ENCODE data around the gene DEXI.
A peak's percentile ranks its signal among the peaks of the same experiment; 100 is the strongest.
"Not testable (repeated sequence)": the region's sequence is repeated elsewhere in the genome, so short reads cannot be mapped to it uniquely, and the experiment has no call there.

DEXI gene

DNA sequence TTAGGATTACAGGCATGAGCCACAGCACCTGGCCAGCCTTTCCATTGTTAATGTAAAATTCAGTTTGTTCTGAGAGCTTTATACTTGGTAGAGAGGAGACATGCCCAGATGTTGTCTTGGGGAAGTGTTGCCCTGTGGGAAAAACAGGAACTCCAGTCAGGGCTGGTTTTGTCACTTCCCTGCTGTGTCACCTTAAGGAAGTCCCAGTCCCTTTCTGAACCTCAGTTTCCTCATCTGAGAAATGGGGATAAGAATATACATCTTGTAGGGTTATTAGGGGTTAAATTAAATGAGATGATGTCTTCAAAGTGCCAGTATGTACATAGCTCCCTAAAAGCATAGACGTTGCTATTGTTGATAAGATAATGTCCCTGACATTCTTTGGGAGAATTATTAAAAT is 27.3 kb upstream of the DEXI start:
- no peak for DNase-seq (ENCODE audit: low read depth in 2 of 3, low spot score in 1 of 3)

DNA sequence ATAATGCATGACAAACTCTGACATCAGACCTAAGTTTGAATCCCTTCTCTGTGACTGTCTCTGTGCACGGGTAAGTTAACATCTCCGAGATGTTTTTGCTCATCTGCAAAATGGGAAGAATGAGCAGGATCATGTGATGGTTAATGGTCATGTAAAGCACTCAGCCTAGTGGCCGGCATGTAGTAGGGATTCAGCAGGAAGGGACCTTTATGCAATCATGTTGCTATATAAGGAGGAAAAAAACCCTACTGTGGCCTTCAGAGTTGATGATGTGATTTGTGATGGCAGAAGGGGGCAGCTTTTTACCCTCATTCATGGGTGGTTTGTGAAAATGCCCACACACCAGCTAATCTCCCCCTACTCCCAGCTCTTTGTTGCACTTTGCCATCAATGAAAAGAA is 26.2 kb upstream of the DEXI start:
- DNase-seq (ENCODE audit: low read depth in 2 of 3, low spot score in 1 of 3): no peak

DNA sequence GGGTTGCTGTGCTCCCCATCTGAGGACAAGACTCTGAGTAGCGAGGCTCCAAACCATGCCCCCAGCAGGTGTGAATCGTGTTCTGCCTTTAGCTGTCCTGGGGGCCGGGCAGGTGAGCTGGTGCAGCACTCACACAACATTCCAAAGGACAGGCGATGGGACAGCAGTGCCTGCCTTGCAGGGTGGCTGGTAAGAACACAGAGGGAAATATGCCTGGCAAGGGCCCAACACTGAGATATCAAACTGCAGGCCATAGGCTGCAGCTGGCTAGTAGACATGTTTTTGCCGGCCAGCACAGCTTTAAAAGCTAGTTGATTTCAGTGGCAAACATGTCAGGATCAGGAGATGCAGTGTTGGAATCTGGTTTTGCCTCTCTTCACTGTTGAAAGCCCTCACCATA is 25.7 kb upstream of the DEXI start:
- DNase-seq (ENCODE audit: low read depth in 2 of 3, low spot score in 1 of 3): no peak

DNA sequence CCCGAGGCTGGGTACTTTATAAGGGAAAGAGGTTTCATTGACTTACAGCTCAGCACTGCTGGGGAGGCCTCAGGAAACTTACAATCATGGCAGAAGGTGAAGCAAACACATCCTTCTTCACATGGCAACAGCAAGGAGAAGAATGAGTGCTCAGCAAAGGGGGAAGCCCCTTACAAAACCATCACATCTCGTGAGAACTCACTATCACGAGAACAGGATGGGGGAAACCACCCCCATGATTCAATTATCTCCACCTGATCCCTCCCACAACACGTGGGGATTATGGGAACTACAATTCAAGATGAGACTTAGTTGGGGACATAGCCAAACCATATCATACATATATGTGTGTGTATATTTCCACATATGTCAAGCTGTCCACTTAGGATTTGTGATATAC is 24.3 kb upstream of the DEXI start:
- DNase-seq (ENCODE audit: low read depth in 2 of 3, low spot score in 1 of 3): not testable (repeated sequence)

DNA sequence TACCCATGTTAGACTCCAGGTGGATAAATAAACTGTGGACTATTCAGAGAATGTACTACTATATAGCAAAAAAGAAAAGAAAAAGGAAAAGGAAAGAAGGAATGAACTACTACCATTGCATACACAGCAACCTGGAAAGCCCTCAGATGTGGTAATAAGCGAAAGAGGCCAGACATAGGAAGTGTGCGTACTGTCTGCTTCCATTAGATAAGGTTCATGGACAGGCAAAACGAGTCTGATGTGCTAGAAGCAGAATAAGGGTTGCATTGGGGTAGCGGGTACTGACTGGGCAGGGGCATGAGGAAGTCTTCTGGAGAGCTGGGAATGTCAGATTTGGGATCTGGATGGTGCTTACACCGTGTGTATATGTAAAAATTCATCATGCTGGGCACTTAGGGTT is 23.9 kb upstream of the DEXI start:
- no peak for DNase-seq (ENCODE audit: low read depth in 2 of 3, low spot score in 1 of 3)

DNA sequence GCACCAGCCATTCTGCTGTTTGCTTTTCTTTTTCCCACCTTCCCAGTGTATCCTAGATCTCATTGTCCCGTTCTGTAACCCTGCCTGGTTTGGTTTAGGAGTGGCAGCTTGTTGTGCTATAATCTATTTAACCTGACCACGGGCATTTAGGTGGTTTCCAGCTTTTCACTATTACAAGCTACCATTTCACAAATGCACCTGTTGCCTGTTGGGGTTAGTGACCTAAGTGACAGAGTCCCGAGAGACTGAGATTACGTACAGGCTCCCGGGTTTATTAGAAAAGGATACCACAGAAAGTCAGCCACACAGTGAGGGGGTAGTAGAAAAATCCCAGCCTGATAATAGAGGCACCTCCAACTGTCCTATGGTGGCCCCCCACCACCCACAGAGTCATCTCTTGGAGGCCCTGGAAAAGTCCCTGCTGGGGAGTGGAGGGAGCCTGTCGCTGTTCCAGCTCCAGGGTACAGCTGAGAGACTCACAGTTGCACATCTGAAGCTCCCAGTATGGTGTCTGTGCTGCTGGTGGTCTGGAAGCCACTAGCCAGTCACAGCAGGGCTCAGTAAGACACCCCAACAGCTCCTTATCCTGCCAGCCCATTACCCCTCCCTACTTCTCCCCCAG is 23.3 kb upstream of the DEXI start:
- DNase-seq (ENCODE audit: low read depth in 2 of 3, low spot score in 1 of 3): peak in 1 of 3 donors; percentile 56

DNA sequence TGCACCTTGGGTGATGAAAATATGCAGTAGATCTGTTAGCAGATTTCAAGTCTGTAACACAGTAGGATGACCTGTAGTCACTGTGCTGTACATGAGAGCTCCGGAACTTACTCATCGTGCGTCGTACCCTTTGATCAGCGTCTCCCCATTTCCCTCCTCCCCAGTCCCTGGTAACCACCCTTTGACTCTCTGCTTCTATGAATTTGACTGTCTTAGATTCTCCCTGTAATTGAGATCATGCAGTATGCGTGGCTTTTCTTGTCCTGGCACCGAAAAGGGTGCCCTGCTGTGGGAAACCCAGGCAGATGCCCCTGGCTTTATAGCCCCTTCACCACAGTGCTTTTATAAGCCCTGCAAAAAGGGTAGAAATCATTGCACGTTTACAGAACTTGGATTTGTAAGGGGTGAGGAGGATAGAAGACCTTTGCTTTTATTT is 22.6 kb upstream of the DEXI start:
- DNase-seq (ENCODE audit: low read depth in 2 of 3, low spot score in 1 of 3): peak in 2 of 3 donors; percentile 57 to 62

DNA sequence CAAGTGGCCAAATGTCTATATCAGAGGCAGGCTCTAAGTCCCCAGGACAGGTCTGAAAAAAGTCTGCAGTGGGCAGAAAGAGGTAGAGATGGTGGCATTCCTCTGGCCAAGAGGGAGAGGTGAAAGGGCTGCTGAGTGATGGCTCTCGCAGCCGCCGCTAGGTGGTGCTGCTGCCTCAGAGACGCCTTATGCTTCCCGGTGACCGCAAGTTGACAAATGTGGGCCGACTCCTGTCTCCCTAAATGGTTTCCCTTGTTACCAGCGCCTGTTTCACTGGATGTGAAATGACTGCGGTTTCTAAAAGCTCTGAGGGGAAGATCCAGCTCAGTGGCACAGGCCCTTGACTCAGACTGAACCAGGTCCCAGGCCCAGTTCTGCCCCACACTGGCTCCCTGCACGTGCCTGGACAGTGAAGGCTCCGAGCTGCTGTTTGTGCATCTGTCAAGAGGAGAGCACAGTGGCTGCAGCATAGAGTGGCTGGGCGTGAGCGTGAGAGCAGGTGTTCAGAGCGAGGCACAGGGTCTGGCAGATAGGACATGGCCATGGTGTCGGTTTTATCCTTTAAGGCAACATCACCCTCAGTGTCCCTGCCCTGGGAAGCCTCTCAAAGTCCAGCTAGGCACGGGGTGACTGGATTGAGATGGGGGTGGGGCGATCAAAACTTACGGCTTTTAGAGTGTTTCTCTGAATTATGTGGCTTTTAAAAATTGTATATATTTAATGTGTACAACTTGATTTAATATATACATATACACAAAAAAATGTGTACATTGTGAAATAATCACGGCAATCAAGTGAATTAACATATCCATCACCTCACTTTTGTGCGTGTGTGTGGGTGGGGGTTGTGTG is 22.0 kb upstream of the DEXI start:
- peak; percentile 76 to 87 (median 84) for DNase-seq (ENCODE audit: low read depth in 2 of 3, low spot score in 1 of 3)

DNA sequence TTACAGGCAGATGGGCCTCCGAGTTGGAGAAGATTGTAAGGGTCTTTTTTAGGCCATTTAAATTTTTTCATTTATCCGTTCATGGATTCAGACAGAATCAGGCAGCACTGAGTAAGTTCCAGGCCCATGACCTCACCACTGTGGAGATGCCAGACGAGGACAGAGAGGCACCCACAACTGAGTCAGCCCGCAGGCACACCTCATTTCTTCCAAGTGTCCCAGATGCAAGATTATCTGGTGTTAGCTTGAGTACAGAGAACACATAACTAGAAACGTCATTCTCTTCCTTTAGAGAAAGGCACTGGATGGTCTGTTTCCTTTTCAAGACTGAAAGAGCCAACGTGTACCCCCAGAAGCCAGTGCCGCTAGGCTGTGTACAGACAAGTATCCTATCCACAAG is 19.0 kb upstream of the DEXI start:
- no peak for DNase-seq (ENCODE audit: low read depth in 2 of 3, low spot score in 1 of 3)

DNA sequence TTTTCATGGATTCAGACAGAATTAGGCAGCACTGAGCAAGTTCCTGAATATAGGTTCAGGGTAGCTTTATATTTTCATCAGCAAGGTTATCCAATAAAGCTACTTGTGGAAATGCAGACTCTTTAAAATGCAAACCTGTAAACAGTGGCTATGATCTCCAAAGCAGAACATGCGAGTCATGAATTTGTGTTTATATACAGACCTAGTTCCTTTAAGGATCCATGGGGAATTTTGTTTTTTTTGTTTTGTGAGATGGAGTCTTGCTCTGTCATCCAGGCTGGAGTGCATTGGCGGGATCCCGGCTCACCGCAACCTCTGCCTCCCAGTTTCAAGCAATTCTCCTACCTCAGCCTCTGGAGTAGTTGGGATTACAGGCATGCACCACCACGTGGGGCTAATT is 16.9 kb upstream of the DEXI start:
- DNase-seq (ENCODE audit: low read depth in 2 of 3, low spot score in 1 of 3): no peak

DNA sequence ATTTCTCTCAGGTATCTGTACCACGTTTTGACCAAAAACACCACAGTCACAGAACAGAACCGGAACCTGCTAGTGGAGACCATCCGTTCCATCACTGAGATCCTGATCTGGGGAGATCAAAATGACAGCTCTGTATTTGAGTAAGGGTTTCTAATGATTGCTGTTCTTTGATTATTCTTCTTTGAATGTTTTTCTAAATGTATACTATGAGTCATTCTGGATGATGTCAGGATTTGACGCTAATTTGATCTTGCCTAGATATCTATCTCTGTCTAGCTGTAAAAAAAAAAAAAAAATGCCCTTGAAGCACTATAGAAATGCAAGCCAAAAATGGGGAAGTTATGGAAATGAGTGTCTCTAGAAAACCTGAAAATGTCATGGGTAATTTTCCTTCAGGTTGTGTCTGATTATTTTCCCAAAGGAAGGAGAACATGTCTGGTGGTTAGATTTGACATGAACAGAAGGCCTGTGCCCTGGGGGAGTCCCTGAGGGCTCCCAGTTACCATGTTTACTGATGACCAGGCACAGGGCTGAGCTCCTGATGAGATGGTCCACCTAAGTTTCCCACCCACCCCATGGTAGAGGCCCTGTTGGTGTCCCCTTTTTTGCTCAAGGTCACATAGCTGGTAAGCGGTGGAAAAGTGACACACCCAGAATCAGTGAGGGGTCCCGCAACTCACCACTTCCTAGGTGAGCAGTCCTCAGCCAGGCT is 15.7 kb upstream of the DEXI start:
- no peak for DNase-seq (ENCODE audit: low read depth in 2 of 3, low spot score in 1 of 3)

DNA sequence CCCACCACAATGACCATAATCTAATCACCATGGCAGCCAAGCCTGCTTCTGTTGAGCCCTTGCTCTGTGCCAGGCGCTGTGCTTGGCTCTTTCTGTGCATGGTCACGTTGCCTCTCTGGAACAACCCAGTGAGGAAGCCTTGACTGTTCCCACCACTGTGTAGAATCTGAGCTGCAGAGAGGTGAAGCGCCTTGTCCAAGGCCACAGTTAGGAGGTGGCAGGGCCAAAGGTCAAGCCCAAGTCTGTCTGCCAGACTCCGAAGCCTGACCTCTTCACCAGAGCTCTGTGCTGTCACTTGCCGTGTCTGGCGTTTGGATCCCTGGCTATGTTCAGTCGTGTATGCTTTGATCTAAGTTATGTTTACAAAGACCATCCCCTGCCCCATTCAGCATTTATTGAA is 12.6 kb upstream of the DEXI start:
- DNase-seq (ENCODE audit: low read depth in 2 of 3, low spot score in 1 of 3): no peak

DNA sequence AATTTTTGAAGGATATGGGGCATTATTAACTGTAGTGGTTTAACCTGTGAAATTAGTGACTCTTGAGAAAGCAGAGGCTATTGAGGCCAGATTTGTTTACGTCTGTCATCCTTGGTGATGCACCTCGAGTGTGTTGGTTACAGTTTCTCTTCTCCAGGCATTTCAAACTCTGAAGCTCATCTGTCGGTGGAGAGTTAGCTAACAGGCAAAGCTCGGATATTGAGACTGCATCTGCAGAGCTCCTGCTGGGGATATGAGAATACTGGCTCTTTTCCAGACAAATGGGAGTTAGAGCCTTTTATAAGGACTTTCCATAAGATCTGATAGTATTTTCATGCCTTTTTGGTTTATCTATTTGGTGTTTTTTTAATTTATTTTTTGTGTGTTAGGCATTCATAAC is 8.8 kb upstream of the DEXI start:
- DNase-seq (ENCODE audit: low read depth in 2 of 3, low spot score in 1 of 3): no peak

DNA sequence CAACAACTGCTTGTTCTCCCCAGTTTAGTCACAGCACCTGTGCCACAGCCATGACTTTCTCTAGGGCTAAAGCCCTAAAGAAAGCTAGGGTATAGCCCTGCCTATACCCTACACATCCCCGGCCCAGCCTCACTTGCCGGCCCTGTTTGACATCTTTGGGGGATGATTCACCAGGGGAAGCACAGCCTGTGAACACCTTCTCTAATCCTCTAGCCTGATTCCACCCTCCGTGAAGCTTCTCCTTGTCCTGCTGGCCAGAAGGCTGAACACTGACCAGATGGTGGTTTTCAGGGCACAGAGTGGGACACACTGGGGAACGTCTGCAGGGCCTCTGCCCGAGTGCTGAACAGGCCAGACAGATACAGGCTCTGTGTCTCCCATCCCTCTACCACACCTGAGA is 8.1 kb upstream of the DEXI start:
- DNase-seq (ENCODE audit: low read depth in 2 of 3, low spot score in 1 of 3): no peak

DNA sequence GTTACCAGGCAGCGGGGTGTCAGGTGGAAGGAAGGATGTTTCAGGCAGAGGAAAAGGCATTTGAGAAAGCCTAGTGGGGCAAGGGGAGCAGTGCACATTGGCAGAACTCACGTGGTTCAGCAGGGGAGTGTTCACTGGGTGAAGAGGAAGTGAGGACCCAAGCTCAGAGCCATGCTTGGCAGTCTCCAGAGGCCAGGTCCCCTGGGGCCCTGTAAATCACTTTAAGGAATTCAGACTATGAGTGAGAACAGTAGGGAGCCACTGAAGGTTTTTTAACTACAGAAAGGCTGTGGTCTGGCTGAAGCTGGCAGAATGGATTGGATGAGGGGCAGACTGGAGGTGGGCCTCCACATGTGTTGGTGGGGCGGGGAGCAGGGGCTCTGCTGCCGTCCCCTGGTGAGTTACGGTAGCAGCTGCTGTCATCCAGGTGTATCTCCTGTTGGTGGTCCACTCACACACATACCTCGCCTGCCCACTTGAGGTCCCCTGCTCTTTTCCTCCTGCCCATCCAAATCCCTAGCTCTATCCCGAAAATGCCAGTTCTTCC is 7.2 kb upstream of the DEXI start:
- DNase-seq (ENCODE audit: low read depth in 2 of 3, low spot score in 1 of 3): no peak

DNA sequence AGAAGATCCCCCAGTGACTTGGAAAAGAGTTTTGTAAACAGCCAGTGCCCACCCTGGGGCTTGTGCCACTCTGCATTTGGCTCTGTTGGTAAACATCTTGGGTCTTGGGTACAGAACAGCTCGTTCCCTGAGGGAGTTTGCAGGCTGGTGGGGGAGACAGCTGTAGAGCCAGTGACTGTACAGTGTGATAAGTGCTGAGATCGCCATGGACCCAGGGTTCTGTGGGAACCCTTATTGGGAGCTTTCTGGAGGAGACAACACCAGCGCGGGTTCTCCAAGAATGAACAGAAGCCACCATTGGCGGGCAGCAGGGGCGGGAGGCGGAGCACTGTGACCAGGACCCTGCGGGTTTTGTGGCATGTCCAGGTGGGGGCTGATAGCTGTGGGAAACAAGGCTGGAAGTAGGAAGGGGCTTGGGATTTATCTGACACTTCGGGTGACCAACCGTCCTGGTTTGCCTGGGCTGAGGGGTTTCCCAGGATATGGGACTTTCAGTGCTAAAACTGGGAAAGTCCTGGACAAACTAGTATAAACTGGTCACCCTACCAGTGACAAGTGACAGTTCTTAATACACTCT is 5.0 kb upstream of the DEXI start:
- no peak for DNase-seq (ENCODE audit: low read depth in 2 of 3, low spot score in 1 of 3)

DNA sequence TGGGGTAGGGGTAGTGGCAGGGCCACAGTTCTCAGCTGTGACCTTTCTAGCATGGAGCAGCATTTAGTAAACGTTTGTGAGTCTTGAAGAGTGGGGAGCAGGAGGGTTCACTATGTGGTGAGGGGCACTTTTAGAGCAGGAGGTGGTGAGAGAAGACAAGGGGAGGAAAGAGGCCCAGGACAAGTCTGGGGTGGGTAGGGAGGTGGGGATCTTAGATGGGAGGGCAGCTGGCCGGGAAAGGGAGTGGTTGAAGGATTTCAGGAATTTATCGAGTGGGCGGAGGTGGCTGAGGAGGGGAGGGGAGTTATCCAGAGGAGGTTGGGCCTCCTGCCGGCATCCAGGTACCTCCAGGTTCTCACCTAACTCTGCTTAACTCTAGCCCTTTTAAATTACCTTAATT is 4.0 kb upstream of the DEXI start:
- no peak for DNase-seq (ENCODE audit: low read depth in 2 of 3, low spot score in 1 of 3)

DNA sequence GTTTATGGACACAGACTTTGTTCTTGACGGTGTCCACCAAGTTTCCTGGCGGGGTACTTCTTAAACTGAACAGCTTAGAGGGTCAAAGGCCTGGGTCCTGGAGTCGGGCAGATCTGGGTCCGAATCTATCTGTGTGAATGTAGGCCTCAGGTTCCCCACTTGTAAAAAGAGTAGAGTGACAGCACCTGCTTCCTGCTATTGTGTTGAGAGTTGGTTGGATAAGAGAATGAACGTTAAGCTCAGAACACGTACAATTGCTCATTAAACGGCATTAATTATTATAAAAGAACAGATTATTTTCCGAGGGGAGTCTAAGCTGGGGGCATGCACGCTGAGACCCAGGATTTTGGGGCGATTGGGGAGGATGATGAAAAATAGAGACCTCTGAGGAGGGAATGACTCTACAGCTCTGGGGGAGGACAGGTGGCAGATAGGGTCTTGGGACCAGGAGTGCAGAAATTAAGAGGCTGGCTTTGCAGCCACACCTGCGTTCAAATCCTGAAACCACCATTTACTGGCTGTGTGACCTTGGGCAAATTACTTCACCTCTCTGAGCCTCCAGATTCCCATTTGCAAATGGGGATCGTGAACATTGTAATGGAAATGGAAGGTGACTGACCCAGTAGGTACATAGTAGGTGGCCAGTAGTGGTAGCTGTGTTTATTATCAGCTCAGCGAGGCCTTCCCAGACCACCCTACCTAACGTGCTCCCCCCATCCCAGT is 3.0 kb upstream of the DEXI start:
- DNase-seq (ENCODE audit: low read depth in 2 of 3, low spot score in 1 of 3): no peak

DNA sequence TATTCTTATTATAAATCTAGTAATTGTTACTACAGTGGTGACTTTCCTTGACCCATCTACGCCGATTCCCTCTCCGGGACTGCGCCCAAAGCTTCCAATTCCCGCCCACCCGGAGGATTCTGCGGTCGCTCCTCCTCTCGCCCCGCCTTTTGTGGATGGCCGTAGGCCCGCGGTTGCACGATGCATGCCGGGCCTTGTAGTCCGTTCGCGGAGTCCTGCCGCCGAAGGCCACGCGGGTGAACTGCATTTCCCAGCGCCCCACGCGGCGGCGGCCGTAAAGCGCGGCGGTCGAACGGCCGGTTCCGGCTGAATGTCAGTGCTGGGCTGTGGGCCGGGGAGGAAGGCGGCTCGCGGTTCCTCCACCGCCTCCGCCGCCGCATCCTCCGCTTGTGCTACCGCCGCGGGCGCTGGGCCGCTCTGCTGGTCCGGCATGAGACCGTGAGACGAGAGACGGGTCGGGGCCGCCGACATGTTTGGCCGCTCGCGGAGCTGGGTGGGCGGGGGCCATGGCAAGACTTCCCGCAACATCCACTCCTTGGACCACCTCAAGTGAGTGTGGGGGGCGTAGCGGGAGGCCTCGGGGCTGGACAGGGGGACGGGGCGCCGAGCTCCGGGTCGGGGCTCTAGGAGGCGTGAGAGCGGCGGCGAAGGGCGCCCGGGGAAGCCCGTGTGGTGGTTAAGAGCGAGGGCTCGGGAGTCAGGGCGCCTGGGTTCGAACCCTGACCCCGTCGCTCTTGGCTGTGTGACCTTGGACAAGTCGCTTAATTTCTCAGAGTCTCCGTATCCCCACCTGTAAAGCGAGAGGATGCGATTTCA is 2.2 kb upstream of the DEXI start, which contains the start of gene CLEC16A:
Gene CLEC16A, plus strand, starts transcription at position 316 of the 816 bp plus-strand sequence. Its CDS starts 154 bp downstream, at position 470.
- peak; percentile 91 to 95 (median 94) for DNase-seq (ENCODE audit: low read depth in 2 of 3, low spot score in 1 of 3)

DNA sequence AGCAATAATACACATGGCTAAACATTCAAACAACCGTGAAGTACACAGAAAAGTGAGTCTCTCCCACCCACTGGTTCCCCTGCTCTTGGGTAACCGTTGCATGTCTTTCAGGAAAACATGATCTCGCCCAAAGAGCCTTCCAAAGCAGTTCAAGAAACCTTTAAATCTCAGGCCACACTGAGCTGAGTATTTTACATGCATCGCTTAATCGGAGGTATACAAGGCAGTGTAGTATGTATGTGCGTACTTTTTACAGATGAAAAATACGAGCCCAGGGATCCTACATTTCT is 741 bp upstream of the DEXI start:
- DNase-seq (ENCODE audit: low read depth in 2 of 3, low spot score in 1 of 3): no peak

All from stimulated activated CD4-positive, alpha-beta T cell treated with anti-CD3 and anti-CD28 coated beads, Interleukin-12 subunit alpha, Interleukin-12 subunit beta, amount 100 ng/mL, for 48 hours (primary cell).